HG03342 (cell line): Measurements from ENCODE around the gene EFNA5.

Experiments
- ATAC-seq: cut with Tn5 transposase; IDR thresholded peaks from one replicate; pipeline ENCODE4 v1.9.1; 2021; ENCODE audit warnings: mild to moderate bottlenecking, moderate library complexity; ENCODE audit not compliant: unreplicated experiment

EFNA5 gene

GRCh38 chr5:107673039-107673367 lies 2.3 kb upstream of the EFNA5 start:
- no peak for ATAC-seq

GRCh38 chr5:107672211-107673038 lies 1.7 kb upstream of the EFNA5 start:
- ATAC-seq, result no peak

GRCh38 chr5:107671742-107672210 lies 1.0 kb upstream of the EFNA5 start:
- no peak for ATAC-seq

GRCh38 chr5:107670087-107670931 lies 428 bp downstream of the EFNA5 start:
- ATAC-seq, result no peak

GRCh38 chr5:107669096-107670031 lies 1.4 kb downstream of the EFNA5 start:
- ATAC-seq, result no peak

- ATAC-seq, result no peak
These were observed 2.3 kb downstream of the EFNA5 start for GRCh38 chr5:107668154-107669095.

- ATAC-seq, result no peak
These were observed 4.6 kb downstream of the EFNA5 start for GRCh38 chr5:107666051-107666655.

- ATAC-seq, result no peak
These were observed 5.6 kb downstream of the EFNA5 start for GRCh38 chr5:107665036-107665570.

GRCh38 chr5:107663697-107664096 lies 7.0 kb downstream of the EFNA5 start:
- no peak for ATAC-seq

GRCh38 chr5:107661650-107662044 lies 9.1 kb downstream of the EFNA5 start:
- ATAC-seq, result no peak

- no peak for ATAC-seq
These were observed 9.6 kb downstream of the EFNA5 start for GRCh38 chr5:107661038-107661649.

GRCh38 chr5:107658528-107658927 lies 12.2 kb downstream of the EFNA5 start:
- ATAC-seq, result no peak

- no peak for ATAC-seq
These were observed 14.9 kb downstream of the EFNA5 start for GRCh38 chr5:107655831-107656230.

GRCh38 chr5:107654827-107655226 lies 15.9 kb downstream of the EFNA5 start:
- no peak for ATAC-seq

GRCh38 chr5:107653685-107654084 lies 17.1 kb downstream of the EFNA5 start:
- ATAC-seq, result no peak

GRCh38 chr5:107652839-107653607 lies 17.7 kb downstream of the EFNA5 start:
- ATAC-seq, result no peak

GRCh38 chr5:107652408-107652807 lies 18.3 kb downstream of the EFNA5 start:
- ATAC-seq, result no peak

GRCh38 chr5:107651325-107651724 lies 19.4 kb downstream of the EFNA5 start:
- ATAC-seq, result no peak
